GM18520 (cell line): ENCODE data around the gene RNF8.
"Not testable (repeated sequence)": the region's sequence is repeated elsewhere in the genome, so short reads cannot be mapped to it uniquely, and the experiment has no call there.

Source experiments
- ATAC-seq: cut with Tn5 transposase; IDR thresholded peaks from one replicate; pipeline ENCODE4 v1.9.1; 2021; ENCODE audit not compliant: unreplicated experiment

RNF8 gene

GRCh38 chr6:37321101-37321500, 32.7 kb upstream of the RNF8 start:
- ATAC-seq = no peak

GRCh38 chr6:37321516-37322415, 32.0 kb upstream of the RNF8 start:
- no peak for ATAC-seq

- no peak for ATAC-seq
These were observed 30.2 kb upstream of the RNF8 start for GRCh38 chr6:37323580-37323979.

- no peak for ATAC-seq
These were observed 29.4 kb upstream of the RNF8 start for GRCh38 chr6:37324131-37325033.

- ATAC-seq = not testable (repeated sequence)
These were observed 23.4 kb upstream of the RNF8 start for GRCh38 chr6:37330345-37330744.

- no peak for ATAC-seq
These were observed 22.7 kb upstream of the RNF8 start for GRCh38 chr6:37331047-37331446.

- ATAC-seq = no peak
These were observed 20.9 kb upstream of the RNF8 start for GRCh38 chr6:37332894-37333293.

- ATAC-seq = no peak
These were observed 19.7 kb upstream of the RNF8 start for GRCh38 chr6:37334047-37334446.

- not testable (repeated sequence) for ATAC-seq
These were observed 15.5 kb upstream of the RNF8 start for GRCh38 chr6:37338317-37338716.

GRCh38 chr6:37338745-37339255, 15.0 kb upstream of the RNF8 start:
- ATAC-seq = no peak

GRCh38 chr6:37339741-37340638, 13.8 kb upstream of the RNF8 start:
- no peak for ATAC-seq

- no peak for ATAC-seq
These were observed 13.2 kb upstream of the RNF8 start for GRCh38 chr6:37340639-37340943.

GRCh38 chr6:37343248-37343647, 10.5 kb upstream of the RNF8 start:
- no peak for ATAC-seq

- ATAC-seq = no peak
These were observed 9.5 kb upstream of the RNF8 start for GRCh38 chr6:37344308-37344707.

- ATAC-seq = not testable (repeated sequence)
These were observed 8.0 kb upstream of the RNF8 start for GRCh38 chr6:37345804-37346203.

GRCh38 chr6:37347177-37347576, 6.6 kb upstream of the RNF8 start:
- no peak for ATAC-seq

- no peak for ATAC-seq
These were observed 6.1 kb upstream of the RNF8 start for GRCh38 chr6:37347670-37348111.

GRCh38 chr6:37351027-37351426, 2.8 kb upstream of the RNF8 start:
- no peak for ATAC-seq

- ATAC-seq = no peak
These were observed 1.4 kb upstream of the RNF8 start for GRCh38 chr6:37352384-37352783.

- ATAC-seq = no peak
These were observed 972 bp downstream of the RNF8 start for GRCh38 chr6:37354526-37355384.
